Measurements from ENCODE around the gene CENPT. TPM values are rescaled to one million over a fixed set of nuclear protein-coding genes. Genes with fewer than 3 reads are reported as not detected.
"Not testable (repeated sequence)": the region's sequence is repeated elsewhere in the genome, so short reads cannot be mapped to it uniquely, and the experiment has no call there.

Gene CENPT
- total and polyA plus RNA-seq, 7 donors = 9.6 to 53.7 (median 38.2) TPM

DNA sequence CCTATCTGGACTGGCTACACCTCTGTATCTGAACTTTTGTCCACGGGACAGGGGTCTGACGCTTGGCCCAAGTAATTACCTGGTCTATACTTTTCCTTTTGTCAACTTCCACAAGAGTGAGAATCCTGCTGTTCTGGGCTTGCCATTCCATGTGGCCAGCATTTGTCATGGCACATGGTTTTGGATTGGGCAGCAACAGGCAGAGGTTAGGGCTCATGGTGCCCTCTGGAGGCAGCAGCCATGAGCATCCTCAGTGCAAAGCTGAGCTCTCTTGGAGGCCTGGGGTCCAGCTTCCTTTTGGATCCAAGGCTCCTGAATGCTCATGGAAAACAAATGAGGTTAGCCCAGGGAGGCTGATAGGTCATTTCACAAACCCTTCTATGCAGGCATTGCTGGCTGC, 17.8 kb upstream of the CENPT start:
- Histone ChIP-seq H3K27me3 (no peaks in the 10 kb centered on the region), H3K4me3 (no peak overlapping the region), H3K4me1 (peaks cover 0 to 34% (median 22%) of the 10 kb centered on the region in 4 donors), H3K9me3 (no peaks in the 10 kb centered on the region), H3K36me3 (peaks cover 0 to 53% (median 24%) of the 10 kb centered on the region in 4 donors), H3K27ac (no peak overlapping the region)
- WGBS, 2 donors = 93 to 97% methylated on average over 2 of the region's 2 CpGs
- TF ChIP-seq POLR2A (IDR thresholded peaks at IDR 0.05) = no peak
- TF ChIP-seq EP300 (IDR thresholded peaks at IDR 0.05) = no peak
- no peak for TF ChIP-seq POLR2AphosphoS5 (IDR thresholded peaks at IDR 0.05)
- TF ChIP-seq, protein P1, sequence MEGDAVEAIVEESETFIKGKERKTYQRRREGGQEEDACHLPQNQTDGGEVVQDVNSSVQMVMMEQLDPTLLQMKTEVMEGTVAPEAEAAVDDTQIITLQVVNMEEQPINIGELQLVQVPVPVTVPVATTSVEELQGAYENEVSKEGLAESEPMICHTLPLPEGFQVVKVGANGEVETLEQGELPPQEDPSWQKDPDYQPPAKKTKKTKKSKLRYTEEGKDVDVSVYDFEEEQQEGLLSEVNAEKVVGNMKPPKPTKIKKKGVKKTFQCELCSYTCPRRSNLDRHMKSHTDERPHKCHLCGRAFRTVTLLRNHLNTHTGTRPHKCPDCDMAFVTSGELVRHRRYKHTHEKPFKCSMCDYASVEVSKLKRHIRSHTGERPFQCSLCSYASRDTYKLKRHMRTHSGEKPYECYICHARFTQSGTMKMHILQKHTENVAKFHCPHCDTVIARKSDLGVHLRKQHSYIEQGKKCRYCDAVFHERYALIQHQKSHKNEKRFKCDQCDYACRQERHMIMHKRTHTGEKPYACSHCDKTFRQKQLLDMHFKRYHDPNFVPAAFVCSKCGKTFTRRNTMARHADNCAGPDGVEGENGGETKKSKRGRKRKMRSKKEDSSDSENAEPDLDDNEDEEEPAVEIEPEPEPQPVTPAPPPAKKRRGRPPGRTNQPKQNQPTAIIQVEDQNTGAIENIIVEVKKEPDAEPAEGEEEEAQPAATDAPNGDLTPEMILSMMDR (IDR thresholded peaks at IDR 0.05) = no peak
- intact Hi-C loops (cut with DNase I) = no loop called here
- DNase-seq = no peak

DNA sequence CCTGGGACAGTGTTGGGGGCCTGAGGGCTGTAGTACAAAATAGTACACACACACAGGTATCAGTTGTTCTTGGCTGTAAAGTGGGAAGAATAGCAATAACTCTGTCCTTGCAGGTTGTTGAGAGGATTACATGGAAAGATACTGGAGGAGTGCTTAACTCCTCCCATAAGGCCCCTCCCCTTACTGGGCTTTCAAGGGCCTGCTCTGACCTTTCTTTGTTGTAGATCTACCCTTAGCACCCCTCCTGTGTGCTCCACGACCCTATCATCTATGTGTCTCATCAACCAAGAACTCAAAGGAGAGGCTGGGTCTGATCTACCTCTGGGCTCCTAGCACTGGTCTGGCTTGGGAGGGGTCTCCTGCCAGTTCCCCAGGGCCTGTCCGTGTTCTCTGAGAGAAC, 17.1 kb upstream of the CENPT start:
- 84 to 88% methylated on average over 2 of the region's 2 CpGs for WGBS, 2 donors
- H3K4me3 ChIP-seq = no peak overlapping the region
- peaks cover 0 to 46% (median 26%) of the 10 kb centered on the region in 4 donors for H3K36me3 ChIP-seq
- DNase-seq = no peak
- TF ChIP-seq EP300 (IDR thresholded peaks at IDR 0.05) = no peak
- TF ChIP-seq, protein P1 (IDR thresholded peaks at IDR 0.05) = no peak
- intact Hi-C loops (cut with DNase I) = no loop called here
- no peaks in the 10 kb centered on the region for H3K27me3 ChIP-seq
- peak overlapping the region in 1 of 4 donors; percentile 0 for H3K27ac ChIP-seq
- H3K4me1 ChIP-seq = peaks cover 0 to 34% (median 22%) of the 10 kb centered on the region in 4 donors
- H3K9me3 ChIP-seq = no peaks in the 10 kb centered on the region

DNA sequence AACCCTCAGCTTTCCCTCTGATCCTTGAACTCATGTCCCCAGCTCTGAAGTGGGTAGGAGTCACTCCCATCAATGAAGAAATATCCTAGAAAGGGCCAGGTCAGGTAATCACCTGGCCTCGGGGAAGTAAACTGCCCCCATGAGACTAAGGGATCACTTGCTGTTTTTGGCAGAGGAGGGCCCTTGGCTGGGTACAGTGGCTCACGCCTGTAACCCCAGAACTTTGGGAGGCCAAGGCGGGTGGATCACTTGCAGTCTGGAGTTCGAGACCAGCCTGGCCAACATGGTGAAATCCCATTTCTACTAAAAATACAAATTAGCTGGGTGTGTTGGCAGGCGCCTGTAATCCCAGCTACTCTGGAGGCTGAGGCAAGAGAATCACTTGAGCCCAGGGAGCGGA, 16.6 kb upstream of the CENPT start:
- H3K9me3 ChIP-seq; intact Hi-C loops (cut with DNase I); H3K27me3 ChIP-seq; H3K4me3 ChIP-seq; DNase-seq: not testable (repeated sequence)
- Histone ChIP-seq H3K4me1 (peaks cover 0 to 34% (median 22%) of the 10 kb centered on the region in 4 donors), H3K27ac (peak overlapping the region in 3 of 4 donors; percentile 65 to 88 (median 77)), H3K36me3 (peaks cover 0 to 40% (median 26%) of the 10 kb centered on the region in 4 donors)
- WGBS, 2 donors = 96 to 98% methylated on average over 6 of the region's 6 CpGs

DNA sequence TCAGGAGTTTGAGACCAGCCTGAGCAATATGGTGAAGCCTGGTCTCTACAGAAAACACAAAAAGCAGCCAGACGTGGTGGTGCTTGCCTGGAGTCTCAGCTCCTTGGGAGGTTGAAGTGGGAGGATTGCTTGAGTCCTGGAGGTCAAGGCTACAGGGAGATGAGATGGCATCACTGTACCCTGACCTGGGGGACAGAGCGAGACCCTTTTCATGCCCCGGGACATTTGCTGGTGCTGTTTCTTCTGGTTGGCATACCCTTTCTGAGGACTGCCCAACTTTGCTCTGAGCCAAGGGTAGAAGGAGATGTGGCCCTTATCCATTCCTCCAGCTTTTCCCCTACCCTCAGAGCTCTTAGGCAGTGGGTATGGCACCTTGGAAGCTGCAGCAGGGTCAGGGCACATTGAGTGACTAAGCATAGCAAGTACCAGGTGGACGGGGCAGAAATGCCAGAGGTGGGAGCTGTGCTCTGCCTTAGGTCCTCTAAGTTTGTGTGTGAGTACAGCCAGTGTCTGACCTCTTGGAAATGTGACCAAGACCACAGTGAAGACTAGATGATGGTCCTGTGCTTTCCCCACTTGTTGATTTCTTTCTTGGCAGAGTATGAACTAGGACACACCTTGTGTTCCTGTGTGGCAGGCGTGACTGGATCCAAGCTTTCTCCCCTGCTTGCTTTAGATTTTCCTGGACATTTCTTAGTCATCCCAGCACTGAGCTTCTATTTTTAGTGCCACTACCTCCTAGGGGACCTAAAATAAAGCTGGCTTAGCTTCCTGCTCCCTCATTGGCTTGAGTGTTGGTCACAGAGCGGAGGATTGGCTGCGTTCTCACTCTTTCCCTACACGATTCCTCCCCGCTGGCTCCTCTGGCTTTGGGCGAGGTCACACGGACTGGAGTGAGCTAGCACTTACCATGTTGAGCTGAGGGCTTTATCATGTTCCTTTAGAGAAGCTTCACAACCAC, 15.4 kb upstream of the CENPT start:
- 86 to 88% methylated on average over 11 of the region's 11 CpGs for WGBS, 2 donors
- Histone ChIP-seq H3K9me3 (no peaks in the 10 kb centered on the region), H3K4me3 (no peak overlapping the region), H3K36me3 (peaks cover 0 to 29% (median 18%) of the 10 kb centered on the region in 4 donors), H3K4me1 (peaks cover 0 to 39% (median 28%) of the 10 kb centered on the region in 4 donors), H3K27ac (peak overlapping the region; percentile 60 to 88 (median 71)), H3K27me3 (no peaks in the 10 kb centered on the region)
- peak; percentile 85 for DNase-seq
- intact Hi-C loops (cut with DNase I) = no loop called here
- TF ChIP-seq EP300 (IDR thresholded peaks at IDR 0.05) = no peak
- TF ChIP-seq, protein P1 (IDR thresholded peaks at IDR 0.05) = no peak
- TF ChIP-seq POLR2A (IDR thresholded peaks at IDR 0.05) = no peak
- no peak for TF ChIP-seq POLR2AphosphoS5 (IDR thresholded peaks at IDR 0.05)

DNA sequence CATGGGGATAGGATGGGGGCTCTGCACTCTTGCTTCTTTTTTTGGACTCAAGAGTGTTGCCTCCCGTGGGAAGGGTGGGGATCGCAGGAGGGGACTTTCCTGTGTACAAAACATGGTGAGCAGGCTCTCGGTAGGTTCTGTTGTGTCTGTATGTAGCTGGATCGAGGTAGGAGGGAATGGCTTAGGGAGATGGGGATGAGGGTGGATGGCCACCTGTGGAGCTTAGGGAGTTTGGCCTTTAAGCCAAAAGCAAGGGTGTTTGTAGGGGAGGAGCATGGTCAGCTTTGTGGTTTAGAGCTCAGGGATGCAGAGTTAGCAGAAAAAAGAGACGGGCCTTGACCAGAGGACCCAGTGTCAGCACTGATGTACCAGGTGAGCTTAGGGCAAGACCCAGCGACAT, 14.4 kb upstream of the CENPT start:
- intact Hi-C loops (cut with DNase I) = no loop called here
- Histone ChIP-seq H3K27me3 (no peaks in the 10 kb centered on the region), H3K27ac (peak overlapping the region in 3 of 4 donors; percentile 65 to 88 (median 77)), H3K9me3 (no peaks in the 10 kb centered on the region), H3K4me3 (no peak overlapping the region), H3K4me1 (peaks cover 0 to 49% (median 39%) of the 10 kb centered on the region in 4 donors), H3K36me3 (peaks cover 0 to 18% (median 14%) of the 10 kb centered on the region in 4 donors)
- DNase-seq = no peak
- WGBS, 2 donors = 90 to 94% methylated on average over 6 of the region's 6 CpGs
- TF ChIP-seq POLR2AphosphoS5 (IDR thresholded peaks at IDR 0.05) (no peak), POLR2A (IDR thresholded peaks at IDR 0.05) (no peak), EP300 (IDR thresholded peaks at IDR 0.05) (no peak)
- TF ChIP-seq, protein P1 (IDR thresholded peaks at IDR 0.05) = no peak
